H1 (cell line): ENCODE data around the gene ARHGEF28. TPM values are rescaled to one million over a fixed set of nuclear protein-coding genes. Genes with fewer than 3 reads are reported as not detected.

Source experiments
- BACH1 ChIP-seq: IDR thresholded peaks from 2 replicates; pipeline ENCODE4 v1.6.1; 2012; ENCODE audit warnings: low read length, improper control_type of control experiment
- EZH2 ChIP-seq: fragments of 200-600 bp; sonication (generic); IDR thresholded peaks from 2 replicates; pipeline ENCODE4 v1.7.1; 2012; ENCODE audit warnings: low read depth, mild to moderate bottlenecking, moderate library complexity, low read length, inconsistent platforms; ENCODE audit not compliant: severe bottlenecking
- GTF2F1 ChIP-seq: IDR thresholded peaks from 2 replicates; pipeline ENCODE4 v1.6.1; 2012; ENCODE audit warnings: low read depth, low read length, improper control_type of control experiment, borderline replicate concordance
- KDM5A ChIP-seq: fragments of 200-600 bp; IDR thresholded peaks from 2 replicates; pipeline ENCODE4 v1.7.1; 2012; ENCODE audit warnings: mild to moderate bottlenecking, low read length, inconsistent platforms, mixed read lengths
- RAD21 ChIP-seq, 2 experiments: IDR thresholded peaks in 1 of 2; conservative IDR thresholded peaks in 1 of 2; 2 replicates each; pipeline ENCODE4 v1.6.1; 2011; ENCODE audit warnings: low read depth in 2 of 2, low read length in 2 of 2, improper control_type of control experiment in 1 of 2, inconsistent platforms in 1 of 2, mild to moderate bottlenecking in 1 of 2, moderate library complexity in 1 of 2
- RFX5 ChIP-seq: IDR thresholded peaks from 2 replicates; pipeline ENCODE4 v1.6.1; 2011; ENCODE audit warnings: low read depth, low read length, improper control_type of control experiment, borderline replicate concordance
- polyA plus RNA-seq, 7 experiments: library from polyadenylated mRNA; depleted of rRNA in 3 of 7; stranded (reverse) in 5 of 7; unstranded in 2 of 7; fragments of >200 nt in 5 of 7; fragments of 200-250 nt in 2 of 7; gene quantifications; 1 replicate in 5 of 7; 2 replicates in 1 of 7; 4 replicates in 1 of 7; pipeline versions ENCODE4 v1.2.1 to v1.2.3, GENCODE V29; 2011 to 2013; ENCODE audit warnings: missing spikeins in 2 of 7, mixed read lengths in 2 of 7
- total RNA-seq: library from RNA; stranded (reverse); fragmentation: NEBNext Ultra II Directional; extraction: Animal tissue kit (Norgen Biotek cat#: 25700); gene quantifications from 2 replicates; pipeline ENCODE4 v1.2.1, GENCODE V29; 2021
- TF ChIP-seq, protein P1 (sequence below): IDR thresholded peaks from 2 replicates; pipeline ENCODE4 v1.6.1; 2011; ENCODE audit warnings: low read length, improper control_type of control experiment

Gene ARHGEF28
- total and polyA plus RNA-seq, 2 of the 8 experiments (the other 6 are each of a cell fraction or from before 2014, with no cell fraction given) = 0.33 to 1.0 TPM

DNA sequence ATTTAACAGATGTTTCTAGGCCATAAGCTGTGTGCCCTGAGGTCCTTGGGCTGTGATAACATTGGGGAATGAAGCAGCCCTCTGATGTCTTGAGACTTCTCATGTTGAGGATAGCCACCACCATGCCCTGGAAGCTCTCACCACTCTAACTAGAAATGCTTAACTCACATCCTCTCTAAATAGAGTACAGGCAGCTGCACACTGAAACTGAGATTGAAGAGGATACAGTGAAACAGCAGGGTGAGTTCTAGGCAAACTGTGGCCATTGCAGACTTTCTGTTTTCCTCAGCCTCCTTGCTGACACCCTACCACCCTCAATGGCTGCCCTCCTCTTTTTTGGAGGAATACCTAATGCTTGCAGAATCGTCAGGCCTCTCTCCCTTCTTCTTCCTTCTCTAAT, 38.1 kb upstream of the ARHGEF28 start (continued):
- TF ChIP-seq, protein P1, sequence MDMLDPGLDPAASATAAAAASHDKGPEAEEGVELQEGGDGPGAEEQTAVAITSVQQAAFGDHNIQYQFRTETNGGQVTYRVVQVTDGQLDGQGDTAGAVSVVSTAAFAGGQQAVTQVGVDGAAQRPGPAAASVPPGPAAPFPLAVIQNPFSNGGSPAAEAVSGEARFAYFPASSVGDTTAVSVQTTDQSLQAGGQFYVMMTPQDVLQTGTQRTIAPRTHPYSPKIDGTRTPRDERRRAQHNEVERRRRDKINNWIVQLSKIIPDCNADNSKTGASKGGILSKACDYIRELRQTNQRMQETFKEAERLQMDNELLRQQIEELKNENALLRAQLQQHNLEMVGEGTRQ = no peak
- TF ChIP-seq RAD21 (IDR thresholded peaks at IDR 0.05 in 1 of 2, conservative IDR thresholded peaks at IDR 0.05 in 1 of 2; ENCODE audit: low read depth in 2 of 2, low read length in 2 of 2) (no peak), KDM5A (no peak), RFX5 (no peak), GTF2F1 (no peak), EZH2 (no peak), BACH1 (no peak)
- TF ChIP-seq, all 59 proteins: peak for 0
